Transverse colon (tissue), 4 donors: Measurements from ENCODE around the gene RSAD2.

Experiments
- POLR2AphosphoS5 ChIP-seq, 3 donors: sonication (generic); formaldehyde crosslinking; IDR thresholded peaks; one replicate each; pipeline ENCODE4 v1.6.1; 2016; ENCODE audit warnings: antibody characterized with exemption in 3 of 3
- TF ChIP-seq, protein P1 (sequence below), 5 experiments: fragments of 200-600 bp in 3 of 5; fragments of 450-650 bp in 2 of 5; sonication (generic) in 3 of 5; IDR thresholded peaks; 1 replicate in 2 of 5; 2 replicates in 3 of 5; pipeline ENCODE4 v1.5.1; 2016 to 2017; ENCODE audit warnings: antibody characterized with exemption in 5 of 5, inconsistent platforms in 3 of 5, mild to moderate bottlenecking in 2 of 5, moderate library complexity in 1 of 5

DNA sequence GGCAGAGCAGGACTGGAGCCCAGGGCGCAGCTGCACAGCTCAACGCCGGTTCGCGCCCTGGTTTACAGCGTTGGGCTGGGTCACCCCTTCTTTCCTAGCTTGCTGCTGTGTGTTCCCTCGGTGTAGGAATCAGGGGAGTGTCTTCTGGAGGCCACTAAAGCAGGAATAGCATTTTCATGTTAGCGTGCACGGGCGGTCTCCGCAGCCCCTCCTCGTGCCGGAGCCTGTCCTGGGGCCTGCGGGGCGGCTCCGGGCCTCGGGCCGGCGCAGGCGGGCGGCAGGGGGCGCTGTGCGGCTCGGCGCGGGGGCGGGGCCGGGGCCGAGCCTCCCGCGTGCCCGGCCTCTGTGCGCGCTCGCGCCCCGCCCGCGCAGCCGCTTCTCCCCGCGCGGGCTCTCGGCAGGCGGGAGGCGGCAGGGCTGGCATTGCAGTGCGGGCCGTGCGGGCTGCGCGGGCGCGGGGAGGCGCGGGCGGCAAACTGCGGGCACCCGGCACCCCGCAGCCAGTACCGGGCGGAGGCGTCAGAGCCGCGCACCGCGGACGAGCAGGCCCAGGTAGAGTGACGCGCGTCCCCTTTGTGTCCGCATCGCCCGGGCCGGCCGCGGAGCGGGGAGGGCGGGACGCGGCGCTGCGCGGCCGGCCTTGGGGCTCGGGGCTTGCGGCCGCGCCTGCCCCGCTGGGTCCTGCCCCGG lies 39.6 kb downstream of the RSAD2 start, which contains the start of gene RNF144A:
- TF ChIP-seq POLR2AphosphoS5 (IDR thresholded peaks at IDR 0.05): peak in 1 of 3 donors; percentile 12
- TF ChIP-seq, protein P1, sequence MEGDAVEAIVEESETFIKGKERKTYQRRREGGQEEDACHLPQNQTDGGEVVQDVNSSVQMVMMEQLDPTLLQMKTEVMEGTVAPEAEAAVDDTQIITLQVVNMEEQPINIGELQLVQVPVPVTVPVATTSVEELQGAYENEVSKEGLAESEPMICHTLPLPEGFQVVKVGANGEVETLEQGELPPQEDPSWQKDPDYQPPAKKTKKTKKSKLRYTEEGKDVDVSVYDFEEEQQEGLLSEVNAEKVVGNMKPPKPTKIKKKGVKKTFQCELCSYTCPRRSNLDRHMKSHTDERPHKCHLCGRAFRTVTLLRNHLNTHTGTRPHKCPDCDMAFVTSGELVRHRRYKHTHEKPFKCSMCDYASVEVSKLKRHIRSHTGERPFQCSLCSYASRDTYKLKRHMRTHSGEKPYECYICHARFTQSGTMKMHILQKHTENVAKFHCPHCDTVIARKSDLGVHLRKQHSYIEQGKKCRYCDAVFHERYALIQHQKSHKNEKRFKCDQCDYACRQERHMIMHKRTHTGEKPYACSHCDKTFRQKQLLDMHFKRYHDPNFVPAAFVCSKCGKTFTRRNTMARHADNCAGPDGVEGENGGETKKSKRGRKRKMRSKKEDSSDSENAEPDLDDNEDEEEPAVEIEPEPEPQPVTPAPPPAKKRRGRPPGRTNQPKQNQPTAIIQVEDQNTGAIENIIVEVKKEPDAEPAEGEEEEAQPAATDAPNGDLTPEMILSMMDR (IDR thresholded peaks at IDR 0.05): peak; percentile 30 to 47 (median 42)
